Lung (tissue), 12 donors: ENCODE data around the gene P2RX2. TPM values are rescaled to one million over a fixed set of nuclear protein-coding genes. Genes with fewer than 3 reads are reported as not detected.

Experiments used
- ATAC-seq: fragments of 200-7000 bp; cut with Tn5 transposase; one replicate; pipeline ENCODE4 v1.9.1; 2020; ENCODE audit warnings: moderate number of reproducible peaks; ENCODE audit not compliant: insufficient read depth, low FRiP score
- DNase-seq, 3 donors: peaks; one replicate each; pipeline ENCODE4 v3.0.0-alpha.2; 2013 to 2017
- H3K27ac ChIP-seq, 2 donors: one replicate each; pipeline ENCODE4 v1.5.1; 2013; ENCODE audit warnings: mild to moderate bottlenecking in 2 of 2, moderate library complexity in 2 of 2, control low read depth in 1 of 2, inconsistent platforms in 1 of 2, low read depth in 1 of 2, low read length in 1 of 2
- H3K27me3 ChIP-seq, 3 donors: one replicate each; pipeline ENCODE4 v1.5.1; 2013; ENCODE audit warnings: low read length in 2 of 3; ENCODE audit not compliant: control insufficient read depth in 3 of 3, insufficient read depth in 3 of 3
- H3K36me3 ChIP-seq, 4 donors: one replicate each; pipeline ENCODE4 v1.5.1; 2013; ENCODE audit warnings: low read length in 4 of 4, mild to moderate bottlenecking in 1 of 4, moderate library complexity in 1 of 4; ENCODE audit not compliant: control insufficient read depth in 4 of 4, insufficient read depth in 4 of 4
- H3K4me1 ChIP-seq, 5 donors: one replicate each; pipeline ENCODE4 v1.5.1; 2013; ENCODE audit warnings: low read length in 5 of 5, mild to moderate bottlenecking in 2 of 5, moderate library complexity in 1 of 5; ENCODE audit not compliant: control insufficient read depth in 5 of 5, insufficient read depth in 5 of 5
- H3K4me3 ChIP-seq: one replicate; pipeline ENCODE4 v1.5.1; 2013; ENCODE audit warnings: mild to moderate bottlenecking, control low read depth, moderate library complexity
- H3K9ac ChIP-seq, 2 donors: one replicate each; pipeline ENCODE4 v1.5.1; 2013; ENCODE audit warnings: low read length in 2 of 2, control low read depth in 1 of 2; ENCODE audit not compliant: insufficient read depth in 1 of 2
- H3K9me3 ChIP-seq, 4 donors: one replicate each; pipeline ENCODE4 v1.5.1; 2013; ENCODE audit warnings: low read length in 3 of 4, mild to moderate bottlenecking in 1 of 4, moderate library complexity in 1 of 4; ENCODE audit not compliant: control insufficient read depth in 4 of 4, insufficient read depth in 3 of 4
- CTCF ChIP-seq: IDR thresholded peaks from 2 replicates; pipeline ENCODE4 v1.5.1; 2012; ENCODE audit warnings: mild to moderate bottlenecking; ENCODE audit errors: control extremely low read depth, extremely low read depth
- WGBS, 2 donors: extraction: QIAGEN DNeasy Blood & Tissue Kit; methylation state at CpG; one replicate each; pipeline ENCODE4 v1.1.7; 2013; 5-methylcytosine and 5-hydroxymethylcytosine counted together
- polyA plus RNA-seq, 2 donors: library from polyadenylated mRNA; stranded (reverse); fragments of 200-250 nt; gene quantifications; one replicate each; pipeline ENCODE4 v1.2.1, GENCODE V29; 2013
- total RNA-seq, 2 donors: library from RNA; depleted of rRNA in 1 of 2; stranded (reverse); fragments of >200 nt in 1 of 2; gene quantifications; one replicate each; pipeline ENCODE4 v1.2.1, GENCODE V29; 2014 to 2021
- donor health status: control.
- donor health status: control.
- donor health status: Bipolar disorder and iron deficiency.
- donor health status: healthy.
- donor health status: DM: yes; HTN: yes; CAD: no.

Gene P2RX2
- total and polyA plus RNA-seq, 4 donors = 0.05 to 3.4 (median 0.90) TPM

GRCh38 chr12:132593071-132593470, 25.5 kb upstream of the P2RX2 start:
- WGBS, 2 donors = 90 to 91% methylated on average over 21 of the region's 21 CpGs
- no peak overlapping the region for H3K27ac ChIP-seq
- H3K4me3 ChIP-seq = no peak overlapping the region
- no peaks in the 10 kb centered on the region for H3K36me3 ChIP-seq
- peaks cover 0 to 3% (median 0%) of the 10 kb centered on the region in 4 donors for H3K9me3 ChIP-seq
- no peak for TF ChIP-seq CTCF
- ATAC-seq (no peak), DNase-seq (no peak)
- peaks cover 0 to 10% (median 6%) of the 10 kb centered on the region in 5 donors for H3K4me1 ChIP-seq
- H3K27me3 ChIP-seq = no peaks in the 10 kb centered on the region
- H3K9ac ChIP-seq = no peak overlapping the region

GRCh38 chr12:132593521-132593920, 25.1 kb upstream of the P2RX2 start:
- no peak for ATAC-seq
- no peak overlapping the region for H3K9ac ChIP-seq
- TF ChIP-seq CTCF = no peak
- H3K9me3 ChIP-seq = peaks cover 0 to 3% (median 0%) of the 10 kb centered on the region in 4 donors
- peaks cover 0 to 10% (median 6%) of the 10 kb centered on the region in 5 donors for H3K4me1 ChIP-seq
- no peak overlapping the region for H3K4me3 ChIP-seq
- 54 to 71% methylated on average over 18 of the region's 18 CpGs for WGBS, 2 donors
- DNase-seq = no peak
- no peak overlapping the region for H3K27ac ChIP-seq
- H3K36me3 ChIP-seq = no peaks in the 10 kb centered on the region
- H3K27me3 ChIP-seq = no peaks in the 10 kb centered on the region

GRCh38 chr12:132593938-132594358, 24.6 kb upstream of the P2RX2 start:
- DNase-seq (peak; percentile 91 to 96 (median 94)), ATAC-seq (peak; percentile 91)
- Histone ChIP-seq H3K36me3 (no peaks in the 10 kb centered on the region), H3K27me3 (no peaks in the 10 kb centered on the region), H3K4me3 (no peak overlapping the region), H3K9ac (no peak overlapping the region), H3K27ac (no peak overlapping the region), H3K4me1 (peaks cover 0 to 10% (median 6%) of the 10 kb centered on the region in 5 donors), H3K9me3 (peaks cover 0 to 2% (median 0%) of the 10 kb centered on the region in 4 donors)
- TF ChIP-seq CTCF = no peak
- 22 to 45% methylated on average over 11 of the region's 11 CpGs for WGBS, 2 donors

GRCh38 chr12:132595183-132595582, 23.4 kb upstream of the P2RX2 start:
- no peak overlapping the region for H3K4me3 ChIP-seq
- H3K36me3 ChIP-seq = no peaks in the 10 kb centered on the region
- H3K27ac ChIP-seq = no peak overlapping the region
- H3K27me3 ChIP-seq = no peaks in the 10 kb centered on the region
- peaks cover 0 to 11% (median 6%) of the 10 kb centered on the region in 5 donors for H3K4me1 ChIP-seq
- no peak for TF ChIP-seq CTCF
- H3K9me3 ChIP-seq = no peaks in the 10 kb centered on the region
- no peak overlapping the region for H3K9ac ChIP-seq
- 81 to 84% methylated on average over 11 of the region's 11 CpGs for WGBS, 2 donors
- no peak for DNase-seq
- no peak for ATAC-seq
